Kidney (tissue), 14 donors: ENCODE data around the gene FAM89B. TPM values are rescaled to one million over a fixed set of nuclear protein-coding genes. Genes with fewer than 3 reads are reported as not detected.

ENCODE experiments used
- DNase-seq, 5 donors: peaks; one replicate each; pipeline ENCODE4 v3.0.0-alpha.2; 2013 to 2020
- FAIRE-seq: peaks from 2 replicates; lab custom pipeline; 2012; peaks lifted over from hg19 to GRCh38; lab: Jason Lieb, UNC
- H3K27ac ChIP-seq, 2 donors: one replicate each; pipeline ENCODE4 v1.7.0; 2013; ENCODE audit warnings: low read depth in 2 of 2, low read length in 2 of 2, inconsistent platforms in 1 of 2
- H3K27me3 ChIP-seq: one replicate; pipeline ENCODE4 v1.7.1; 2013; ENCODE audit warnings: low read length, inconsistent platforms; ENCODE audit not compliant: control insufficient read depth, insufficient read depth
- H3K36me3 ChIP-seq, 3 donors: one replicate each; pipeline versions ENCODE4 v1.7.0 to v1.7.1; 2013; ENCODE audit warnings: low read length in 3 of 3, control low read depth in 1 of 3, inconsistent platforms in 1 of 3; ENCODE audit not compliant: insufficient read depth in 3 of 3, control insufficient read depth in 2 of 3
- H3K4me1 ChIP-seq, 3 donors: one replicate each; pipeline versions ENCODE4 v1.7.0 to v1.7.1; 2013; ENCODE audit warnings: low read length in 3 of 3, inconsistent platforms in 1 of 3, low read depth in 1 of 3; ENCODE audit not compliant: control insufficient read depth in 2 of 3, insufficient read depth in 2 of 3
- H3K4me3 ChIP-seq, 3 donors: one replicate each; pipeline versions ENCODE4 v1.7.0 to v1.8.1; 2013; ENCODE audit warnings: low read length in 3 of 3, control low read depth in 1 of 3, inconsistent platforms in 1 of 3
- H3K9ac ChIP-seq, 3 donors: one replicate each; pipeline versions ENCODE4 v1.7.0 to v1.7.1; 2013; ENCODE audit warnings: low read length in 3 of 3, control low read depth in 1 of 3, inconsistent platforms in 1 of 3
- H3K9me3 ChIP-seq, 3 donors: one replicate each; pipeline versions ENCODE4 v1.7.0 to v1.7.1; 2013; ENCODE audit warnings: low read length in 3 of 3, control low read depth in 1 of 3, inconsistent platforms in 1 of 3; ENCODE audit not compliant: control insufficient read depth in 2 of 3, insufficient read depth in 1 of 3
- intact Hi-C: fragments of 100-400 bp; cut with DNase I; formaldehyde crosslinking; loops from one replicate; pipeline ENCODE4 v1.11.1; 2022
- polyA plus RNA-seq: library from polyadenylated mRNA; stranded (reverse); fragments of 350-450 nt; fragmentation: Illumina TruSeq; extraction: RNeasy Lipid Tissue Mini Kit (QIAGEN cat#74804); gene quantifications from one replicate; pipeline ENCODE4 v1.2.3, GENCODE V29; 2014; ENCODE audit warnings: low read depth, low replicate concordance; ENCODE audit not compliant: insufficient read depth
- total RNA-seq: library from RNA; stranded (reverse); fragmentation: NEBNext Ultra II Directional; extraction: Animal tissue kit (Norgen Biotek cat#: 25700); gene quantifications from one replicate; pipeline ENCODE4 v1.2.1, GENCODE V29; 2021
- TF ChIP-seq, protein P1 (sequence below): IDR thresholded peaks from 3 replicates; pipeline ENCODE4 v1.5.1; 2012; ENCODE audit warnings: mild to moderate bottlenecking, moderate library complexity, borderline replicate concordance; ENCODE audit not compliant: insufficient read depth; ENCODE audit errors: extremely low read depth
- donor health status: control.
- donor health status: control.
- donor health status: control.
- donor health status: control.
- donor health status: control.
- donor health status: DM: yes; HTN: yes; CAD: no.
- donor health status: Normal renal cell carcinoma (clear cell type).

FAM89B gene
- total and polyA plus RNA-seq, 2 donors from 2014 or later, result 33.5 to 36.7 TPM

DNA sequence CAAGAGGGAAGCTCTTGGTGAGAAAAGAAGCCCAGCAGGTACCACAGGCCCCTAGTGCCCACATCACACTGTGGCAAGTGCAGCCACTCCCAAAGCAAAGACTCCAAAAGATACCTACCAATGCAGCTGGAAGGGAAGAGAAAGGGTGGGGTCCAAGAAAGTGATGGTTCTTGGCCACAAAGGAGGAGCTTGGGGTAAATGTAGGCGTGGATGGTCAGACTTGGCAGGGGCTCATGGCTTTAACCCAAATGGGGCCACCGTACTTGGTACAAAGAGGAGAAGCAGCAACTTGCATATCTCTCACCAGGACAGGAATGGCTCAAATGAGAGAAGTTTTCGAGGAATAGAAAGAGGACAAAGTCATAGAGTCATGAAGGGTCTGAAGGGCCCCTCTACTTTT, 36.9 kb downstream of the FAM89B start:
- Histone ChIP-seq H3K4me3 (no peak overlapping the region), H3K9me3 (no peaks in the 10 kb centered on the region), H3K27me3 (no peaks in the 10 kb centered on the region), H3K4me1 (peaks cover 0 to 46% (median 0%) of the 10 kb centered on the region in 3 donors), H3K27ac (no peak overlapping the region), H3K9ac (no peak overlapping the region), H3K36me3 (peaks cover 2 to 24% (median 20%) of the 10 kb centered on the region in 3 donors)
- intact Hi-C loops, result no loop called here
- no peak for FAIRE-seq
- DNase-seq, result no peak
- TF ChIP-seq, protein P1, sequence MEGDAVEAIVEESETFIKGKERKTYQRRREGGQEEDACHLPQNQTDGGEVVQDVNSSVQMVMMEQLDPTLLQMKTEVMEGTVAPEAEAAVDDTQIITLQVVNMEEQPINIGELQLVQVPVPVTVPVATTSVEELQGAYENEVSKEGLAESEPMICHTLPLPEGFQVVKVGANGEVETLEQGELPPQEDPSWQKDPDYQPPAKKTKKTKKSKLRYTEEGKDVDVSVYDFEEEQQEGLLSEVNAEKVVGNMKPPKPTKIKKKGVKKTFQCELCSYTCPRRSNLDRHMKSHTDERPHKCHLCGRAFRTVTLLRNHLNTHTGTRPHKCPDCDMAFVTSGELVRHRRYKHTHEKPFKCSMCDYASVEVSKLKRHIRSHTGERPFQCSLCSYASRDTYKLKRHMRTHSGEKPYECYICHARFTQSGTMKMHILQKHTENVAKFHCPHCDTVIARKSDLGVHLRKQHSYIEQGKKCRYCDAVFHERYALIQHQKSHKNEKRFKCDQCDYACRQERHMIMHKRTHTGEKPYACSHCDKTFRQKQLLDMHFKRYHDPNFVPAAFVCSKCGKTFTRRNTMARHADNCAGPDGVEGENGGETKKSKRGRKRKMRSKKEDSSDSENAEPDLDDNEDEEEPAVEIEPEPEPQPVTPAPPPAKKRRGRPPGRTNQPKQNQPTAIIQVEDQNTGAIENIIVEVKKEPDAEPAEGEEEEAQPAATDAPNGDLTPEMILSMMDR, result no peak

GRCh38 chr11:65609665-65610064, 37.3 kb downstream of the FAM89B start:
- Histone ChIP-seq H3K9me3 (no peaks in the 10 kb centered on the region), H3K36me3 (peaks cover 2 to 20% (median 19%) of the 10 kb centered on the region in 3 donors), H3K4me1 (peaks cover 0 to 46% (median 0%) of the 10 kb centered on the region in 3 donors), H3K27me3 (no peaks in the 10 kb centered on the region), H3K9ac (no peak overlapping the region), H3K4me3 (no peak overlapping the region), H3K27ac (no peak overlapping the region)
- intact Hi-C loops, result no loop called here
- DNase-seq, result no peak
- TF ChIP-seq, protein P1, result no peak
- no peak for FAIRE-seq

GRCh38 chr11:65610404-65610803, 38.1 kb downstream of the FAM89B start:
- intact Hi-C loops, result no loop called here
- peak overlapping the region in 1 of 2 donors; percentile 74 for H3K27ac ChIP-seq
- no peak overlapping the region for H3K9ac ChIP-seq

More at GRCh38 chr11:65610404-65610803, 38.1 kb downstream of the FAM89B start:
- no peaks in the 10 kb centered on the region for H3K9me3 ChIP-seq
- peaks cover 0 to 46% (median 0%) of the 10 kb centered on the region in 3 donors for H3K4me1 ChIP-seq
- peaks cover 0 to 12% (median 12%) of the 10 kb centered on the region in 3 donors for H3K36me3 ChIP-seq
- peak overlapping the region in 1 of 3 donors; percentile 79 for H3K4me3 ChIP-seq
- no peaks in the 10 kb centered on the region for H3K27me3 ChIP-seq
- TF ChIP-seq, protein P1, result no peak
- DNase-seq (no peak), FAIRE-seq (no peak)
